T-helper 1 cell treated with Interleukin-12 subunit alpha and Interleukin-12 subunit beta and Interleukin-4 antibody, amounts not matched to agents 30 μg/mL and 1 μg/mL, for 36 hours (primary cell): ENCODE data around the gene YDJC.
"Not testable (repeated sequence)": the region's sequence is repeated elsewhere in the genome, so short reads cannot be mapped to it uniquely, and the experiment has no call there.

ENCODE experiments used
- H3K27ac Mint-ChIP-seq: one replicate; pipeline ENCODE4 v1.8.0; 2021; ENCODE audit warnings: mild to moderate bottlenecking, mixed read lengths
- H3K27me3 Mint-ChIP-seq: one replicate; pipeline ENCODE4 v1.8.0; 2021; ENCODE audit warnings: low read depth, mixed read lengths
- H3K36me3 Mint-ChIP-seq: one replicate; pipeline ENCODE4 v1.8.0; 2021; ENCODE audit warnings: low read depth, mixed read lengths
- H3K4me1 Mint-ChIP-seq: one replicate; pipeline ENCODE4 v1.8.0; 2021; ENCODE audit warnings: low read depth, mixed read lengths
- H3K4me3 Mint-ChIP-seq: one replicate; pipeline ENCODE4 v1.8.0; 2021; ENCODE audit warnings: mild to moderate bottlenecking, moderate library complexity, mixed read lengths
- H3K9me3 Mint-ChIP-seq: one replicate; pipeline ENCODE4 v1.8.0; 2021; ENCODE audit warnings: mixed read lengths

YDJC gene

DNA sequence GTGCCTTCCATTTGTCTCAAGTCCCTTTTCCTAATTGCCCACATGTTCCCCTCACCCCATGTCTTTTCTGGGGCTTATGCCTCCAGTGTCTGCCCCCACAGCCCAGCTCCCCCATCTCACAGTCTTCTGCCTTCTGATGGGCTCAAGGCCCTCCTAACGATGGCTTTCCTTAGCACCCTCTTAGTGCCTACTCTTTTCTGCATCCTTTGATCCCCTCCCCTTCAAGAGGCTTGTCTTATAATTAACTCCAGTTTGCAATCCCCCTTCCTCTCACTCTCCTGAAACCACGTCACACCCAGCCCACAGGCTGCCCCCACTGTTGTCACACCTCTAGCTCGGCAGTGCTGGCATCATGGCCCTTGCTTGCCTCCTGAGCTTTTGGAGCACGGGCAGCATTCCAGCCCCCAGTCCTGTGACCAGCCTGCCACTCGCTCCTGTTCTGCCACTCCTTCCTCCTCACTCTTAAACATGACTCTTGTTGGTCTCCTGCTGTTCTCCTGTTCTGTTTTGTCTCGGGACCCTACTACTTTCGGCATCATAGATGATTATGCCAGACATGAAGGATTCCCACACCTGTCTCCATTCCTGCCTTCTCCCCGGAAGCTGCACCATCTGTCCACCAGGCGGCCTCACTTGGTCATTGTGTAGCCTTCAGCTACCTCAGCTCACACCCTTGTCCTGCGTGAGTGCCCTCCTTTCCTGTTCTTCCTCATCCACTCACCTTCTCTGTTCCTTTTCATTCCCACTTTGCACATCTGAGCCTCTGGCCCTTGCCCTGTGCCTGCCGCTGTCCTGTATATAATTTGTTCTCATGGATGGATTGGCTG, 36.2 kb downstream of the YDJC start:
- H3K4me3 Mint-ChIP-seq: no peak overlapping the region
- no peak overlapping the region for H3K27ac Mint-ChIP-seq
- H3K4me1 Mint-ChIP-seq: peaks cover 28% of the 10 kb centered on the region
- no peaks in the 10 kb centered on the region for H3K27me3 Mint-ChIP-seq
- no peaks in the 10 kb centered on the region for H3K9me3 Mint-ChIP-seq
- H3K36me3 Mint-ChIP-seq: peaks cover 45% of the 10 kb centered on the region

DNA sequence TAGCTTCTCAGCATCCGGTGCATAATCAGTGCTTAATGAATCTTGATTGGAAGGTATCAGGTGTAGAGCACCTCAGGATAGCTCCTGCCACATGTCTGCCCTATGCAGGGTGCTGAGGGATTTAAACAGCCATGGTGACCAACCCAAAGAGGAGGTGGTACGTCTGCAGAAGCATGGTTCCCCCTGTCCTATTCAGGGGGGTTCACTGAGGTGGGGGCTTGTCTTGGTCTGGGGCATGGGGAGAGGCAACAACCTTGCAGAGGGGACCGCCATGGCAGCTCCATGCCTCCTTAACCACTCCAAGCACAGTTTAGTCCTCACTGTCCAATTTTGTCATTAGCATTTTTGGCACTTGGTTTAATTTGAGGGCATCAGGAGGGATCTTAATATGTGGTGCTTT, 37.4 kb downstream of the YDJC start:
- H3K4me1 Mint-ChIP-seq: peaks cover 34% of the 10 kb centered on the region
- no peak overlapping the region for H3K27ac Mint-ChIP-seq
- no peaks in the 10 kb centered on the region for H3K9me3 Mint-ChIP-seq
- no peak overlapping the region for H3K4me3 Mint-ChIP-seq
- H3K36me3 Mint-ChIP-seq: peaks cover 49% of the 10 kb centered on the region
- no peaks in the 10 kb centered on the region for H3K27me3 Mint-ChIP-seq

DNA sequence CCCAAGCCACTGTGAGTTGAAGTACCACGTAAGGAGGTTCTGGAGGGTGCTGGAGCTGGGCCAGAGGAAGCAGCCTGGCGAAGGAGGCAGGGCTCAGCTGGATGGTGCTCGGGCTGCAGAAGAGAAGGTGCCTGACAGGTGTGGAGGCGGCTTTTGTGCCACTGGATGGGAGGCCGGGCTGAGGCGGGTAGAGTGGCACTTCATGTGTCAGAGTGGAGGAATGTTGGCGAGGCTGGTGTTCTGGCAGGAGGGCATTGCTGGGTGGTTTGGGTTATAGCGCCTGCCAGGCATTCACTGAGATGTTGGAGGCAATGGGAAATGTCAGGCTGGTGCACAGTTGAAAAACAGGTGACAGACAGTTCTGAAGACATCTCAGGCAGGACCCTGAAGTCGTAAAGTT, 38.1 kb downstream of the YDJC start:
- Mint-ChIP-seq H3K4me3 (no peak overlapping the region), H3K27ac (no peak overlapping the region), H3K9me3 (no peaks in the 10 kb centered on the region), H3K4me1 (peaks cover 36% of the 10 kb centered on the region), H3K36me3 (peaks cover 46% of the 10 kb centered on the region), H3K27me3 (no peaks in the 10 kb centered on the region)

DNA sequence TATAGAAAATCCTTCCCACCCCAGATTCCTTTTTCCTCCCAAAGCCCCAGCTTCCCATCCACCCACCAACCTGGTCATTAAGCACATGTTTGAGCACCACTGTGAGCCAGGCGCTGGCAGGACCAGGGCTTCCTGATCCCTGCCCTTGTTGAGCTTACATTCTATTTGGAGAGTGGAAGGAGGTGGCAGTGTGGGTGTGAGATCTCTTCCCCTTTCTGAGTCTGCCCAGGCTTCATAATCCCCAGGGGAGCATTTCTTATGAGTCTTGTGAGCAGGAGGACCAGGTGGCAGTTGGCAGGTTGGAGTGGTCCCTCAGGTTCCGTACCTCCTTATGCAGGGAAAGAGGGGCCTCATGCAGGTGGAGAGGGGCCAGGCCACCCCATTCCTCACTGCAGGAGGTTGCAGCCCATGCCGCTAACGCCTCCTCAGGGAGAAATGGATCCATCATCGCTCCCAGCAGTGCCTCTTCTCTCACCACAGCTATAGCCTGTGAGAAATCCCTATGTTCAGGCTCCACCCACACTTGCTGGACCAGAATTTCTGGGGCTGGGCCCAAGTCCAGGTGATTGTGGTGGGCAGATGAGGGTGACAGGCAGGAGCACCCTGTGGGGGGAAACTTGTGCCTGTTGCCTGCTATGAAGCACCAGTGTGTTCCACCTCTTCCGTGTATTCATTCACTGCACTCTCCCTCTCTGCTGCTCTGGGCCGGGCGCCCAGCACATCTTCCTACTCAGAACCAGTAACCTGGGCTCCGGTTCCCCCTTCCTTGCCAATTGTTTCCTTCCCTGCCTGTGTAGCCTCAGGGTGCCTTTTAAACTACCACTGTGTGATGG, 38.8 kb downstream of the YDJC start:
- Mint-ChIP-seq H3K4me3 (no peak overlapping the region), H3K9me3 (no peaks in the 10 kb centered on the region), H3K27me3 (no peaks in the 10 kb centered on the region), H3K4me1 (peaks cover 36% of the 10 kb centered on the region), H3K27ac (peak overlapping the region; percentile 18), H3K36me3 (peaks cover 43% of the 10 kb centered on the region)

DNA sequence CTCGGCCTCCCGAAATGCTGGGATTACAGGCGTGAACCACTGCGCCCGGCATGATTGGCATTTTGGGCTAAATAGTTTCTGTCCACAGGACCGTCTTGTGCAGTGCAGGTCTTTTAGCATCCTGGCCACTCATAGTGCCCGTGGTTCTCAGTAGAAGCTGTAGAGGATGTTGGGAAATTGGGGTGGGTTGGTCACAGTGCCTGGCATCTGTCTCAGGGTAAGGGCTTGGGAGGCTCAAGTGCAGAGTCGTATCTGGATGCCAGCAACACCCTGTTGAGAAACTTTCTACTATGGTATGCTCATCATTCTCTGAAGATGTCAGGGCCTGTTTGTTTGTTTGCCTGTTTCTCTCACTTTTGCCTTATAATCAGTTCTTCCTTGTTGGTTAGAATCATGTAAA, 40.4 kb downstream of the YDJC start:
- Mint-ChIP-seq H3K27ac (peak overlapping the region; percentile 34), H3K27me3 (no peaks in the 10 kb centered on the region), H3K4me3 (no peak overlapping the region)

DNA sequence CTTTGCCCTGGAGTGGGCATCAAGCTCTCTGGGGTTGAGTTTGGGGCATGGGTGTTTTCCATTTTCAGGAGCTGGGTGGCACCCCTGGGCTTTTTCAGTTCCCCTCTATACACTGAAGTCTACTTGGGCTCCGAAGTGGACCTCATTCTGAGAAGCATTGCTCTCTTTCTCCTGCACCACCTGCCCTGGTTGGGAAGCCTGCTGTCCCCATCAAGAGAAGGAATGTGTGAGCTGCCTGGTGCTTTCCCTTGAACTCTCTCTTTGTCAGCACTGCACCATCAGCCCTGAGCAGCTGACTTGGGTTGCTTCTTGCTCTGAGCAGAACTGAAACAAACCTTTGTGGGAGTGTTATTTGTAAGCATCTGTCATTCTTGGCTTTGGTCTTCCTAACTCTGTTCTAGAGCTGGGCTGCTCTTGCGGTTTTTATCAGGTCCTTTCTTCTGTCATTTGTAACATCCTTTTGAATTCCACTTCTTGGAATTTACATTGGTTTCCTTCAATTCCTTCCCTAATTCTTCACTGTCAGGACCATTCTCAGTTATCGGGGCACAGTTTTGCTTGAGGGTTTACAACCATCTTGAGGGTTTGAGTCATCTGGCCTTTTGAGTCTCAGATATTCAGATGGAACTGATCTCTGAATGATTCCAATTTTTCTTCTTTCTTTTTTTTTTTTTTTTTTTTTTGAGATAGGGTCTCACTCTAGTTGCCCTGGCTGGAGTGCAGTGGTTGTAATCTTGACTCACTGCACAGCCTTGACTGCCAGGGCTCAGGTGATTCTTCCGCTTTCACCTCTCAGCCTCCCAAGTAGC, 41.8 kb downstream of the YDJC start:
- Mint-ChIP-seq H3K27me3 (no peaks in the 10 kb centered on the region), H3K4me1 (peaks cover 34% of the 10 kb centered on the region), H3K27ac (peak overlapping the region; percentile 91), H3K9me3 (no peaks in the 10 kb centered on the region), H3K4me3 (peak overlapping the region; percentile 51), H3K36me3 (peaks cover 15% of the 10 kb centered on the region)

More for the DNA sequence above, 40.4 kb downstream of the YDJC start:
- H3K9me3 Mint-ChIP-seq: no peaks in the 10 kb centered on the region
- peaks cover 29% of the 10 kb centered on the region for H3K36me3 Mint-ChIP-seq
- peaks cover 40% of the 10 kb centered on the region for H3K4me1 Mint-ChIP-seq

DNA sequence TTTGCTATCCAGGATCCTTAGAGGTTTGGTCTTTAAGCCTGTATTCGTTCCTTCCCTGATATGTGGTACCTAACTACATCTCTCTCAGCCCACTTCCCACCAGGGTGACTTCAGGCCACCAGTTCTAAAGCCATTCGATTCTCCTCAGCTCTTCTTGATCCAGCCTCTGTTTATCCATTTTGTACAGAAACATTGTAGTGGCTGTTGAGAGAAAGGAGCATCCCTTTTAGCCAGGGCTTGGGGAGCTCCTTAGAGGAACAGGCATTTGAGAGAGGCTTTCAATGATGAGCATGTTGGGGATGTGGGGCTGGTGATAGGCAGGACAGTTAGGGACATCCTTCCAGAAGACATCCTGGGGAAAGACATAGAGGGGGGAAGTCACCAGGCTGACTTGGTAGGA, 44.4 kb downstream of the YDJC start:
- Mint-ChIP-seq H3K27ac (no peak overlapping the region), H3K36me3 (peaks cover 10% of the 10 kb centered on the region), H3K9me3 (no peaks in the 10 kb centered on the region), H3K27me3 (no peaks in the 10 kb centered on the region), H3K4me3 (no peak overlapping the region), H3K4me1 (peaks cover 29% of the 10 kb centered on the region)

DNA sequence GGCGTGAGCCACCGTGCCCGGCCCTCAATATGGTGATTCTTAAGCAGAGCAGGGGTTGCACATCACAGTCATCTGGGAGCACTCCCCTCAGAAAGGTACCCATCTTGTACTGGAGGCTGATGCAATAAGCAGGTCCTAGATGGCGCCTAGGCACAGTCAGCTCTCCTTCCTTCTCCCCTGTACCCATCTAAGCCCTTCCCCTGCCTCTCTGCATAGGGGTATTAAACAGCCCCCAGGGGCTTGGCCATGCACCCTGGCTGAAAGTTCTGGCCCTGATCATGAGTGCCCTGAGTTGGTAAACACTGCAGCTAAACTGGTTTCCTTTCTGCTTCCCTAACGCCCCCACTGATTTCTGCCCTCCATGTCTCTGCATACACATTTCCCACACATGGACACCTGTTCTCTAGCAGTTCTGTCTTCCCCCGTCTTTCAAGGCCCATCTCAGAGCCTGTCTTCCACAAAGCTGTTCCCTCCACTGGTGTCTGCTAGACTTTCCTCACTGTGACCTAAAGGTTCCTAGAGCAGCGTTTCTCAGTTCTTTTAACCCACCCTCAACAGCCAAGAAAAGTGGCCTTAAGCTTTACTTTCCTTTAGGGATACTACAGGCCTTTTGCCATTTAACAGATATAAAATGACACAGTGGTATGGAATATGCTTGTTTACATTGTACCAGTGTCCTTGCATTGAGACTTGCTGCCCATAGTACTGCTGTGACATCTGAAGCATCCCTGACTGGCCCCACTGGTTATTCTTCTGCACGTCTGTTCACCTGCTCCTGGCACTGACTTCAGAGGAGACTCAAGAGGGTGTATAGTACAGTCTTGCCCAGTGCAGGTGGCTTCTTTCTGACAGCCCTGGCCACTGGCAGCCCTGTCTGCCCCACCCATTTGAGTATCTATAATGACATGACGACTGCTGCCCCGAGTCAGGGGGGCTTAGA, 46.8 kb downstream of the YDJC start:
- Mint-ChIP-seq H3K4me1 (peaks cover 23% of the 10 kb centered on the region), H3K27me3 (no peaks in the 10 kb centered on the region), H3K27ac (peak overlapping the region; percentile 23), H3K4me3 (no peak overlapping the region), H3K36me3 (peaks cover 6% of the 10 kb centered on the region), H3K9me3 (no peaks in the 10 kb centered on the region)

DNA sequence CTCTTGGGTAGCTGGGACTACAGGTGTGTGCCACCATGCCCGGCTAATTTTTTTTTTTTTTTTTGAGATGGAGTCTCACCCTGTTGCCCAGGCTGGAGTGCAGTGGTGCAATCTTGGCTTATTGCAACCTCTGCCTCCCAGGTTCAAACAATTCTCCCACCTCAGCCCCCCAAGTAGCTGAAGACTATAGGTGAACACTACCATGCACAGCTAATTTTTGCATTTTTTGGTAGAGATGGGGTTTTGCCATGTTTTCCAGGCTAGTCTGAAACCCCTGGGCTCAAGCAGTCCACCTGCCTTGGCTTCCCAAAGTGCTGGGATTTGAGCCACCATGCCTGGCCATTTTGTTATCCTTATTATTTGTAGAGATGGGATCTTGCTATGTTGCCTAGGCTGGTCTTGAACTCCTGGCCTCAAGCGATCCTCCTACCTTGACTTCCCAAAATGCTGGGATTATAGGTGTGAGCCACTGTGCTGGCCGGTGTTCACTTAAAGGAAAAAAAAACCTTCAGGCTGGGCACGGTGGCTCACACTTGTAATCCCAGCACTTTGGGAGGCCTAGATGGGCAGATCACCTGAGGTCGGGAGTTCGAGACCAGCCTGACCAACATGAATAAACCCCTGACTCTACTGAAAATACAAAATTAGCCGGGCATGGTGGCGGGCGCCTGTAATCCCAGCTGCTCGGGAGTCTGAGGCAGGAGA, 48.7 kb downstream of the YDJC start:
- H3K9me3 Mint-ChIP-seq, H3K27ac Mint-ChIP-seq, H3K36me3 Mint-ChIP-seq, H3K4me3 Mint-ChIP-seq, H3K27me3 Mint-ChIP-seq: not testable (repeated sequence)
- peaks cover 19% of the 10 kb centered on the region for H3K4me1 Mint-ChIP-seq

DNA sequence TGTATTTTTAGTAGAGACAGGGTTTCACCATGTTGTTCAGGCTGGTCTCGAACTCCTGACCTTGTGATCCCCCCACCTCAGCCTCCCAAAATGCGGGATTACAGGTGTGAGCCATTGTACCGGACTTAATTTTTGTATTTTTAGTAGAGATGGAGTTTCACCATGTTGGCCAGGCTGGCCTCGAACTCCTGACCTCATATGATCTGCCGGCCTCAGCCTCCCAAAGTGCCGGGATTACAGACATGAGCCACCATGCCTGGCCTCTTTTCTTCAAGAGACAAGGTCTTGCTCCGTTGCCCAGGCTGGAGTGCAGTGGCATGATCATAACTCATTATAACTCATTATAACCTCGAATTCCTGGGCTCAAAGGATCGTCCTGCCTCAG, 49.2 kb downstream of the YDJC start:
- H3K27ac Mint-ChIP-seq, H3K27me3 Mint-ChIP-seq, H3K9me3 Mint-ChIP-seq, H3K36me3 Mint-ChIP-seq, H3K4me3 Mint-ChIP-seq: not testable (repeated sequence)
- peaks cover 17% of the 10 kb centered on the region for H3K4me1 Mint-ChIP-seq

DNA sequence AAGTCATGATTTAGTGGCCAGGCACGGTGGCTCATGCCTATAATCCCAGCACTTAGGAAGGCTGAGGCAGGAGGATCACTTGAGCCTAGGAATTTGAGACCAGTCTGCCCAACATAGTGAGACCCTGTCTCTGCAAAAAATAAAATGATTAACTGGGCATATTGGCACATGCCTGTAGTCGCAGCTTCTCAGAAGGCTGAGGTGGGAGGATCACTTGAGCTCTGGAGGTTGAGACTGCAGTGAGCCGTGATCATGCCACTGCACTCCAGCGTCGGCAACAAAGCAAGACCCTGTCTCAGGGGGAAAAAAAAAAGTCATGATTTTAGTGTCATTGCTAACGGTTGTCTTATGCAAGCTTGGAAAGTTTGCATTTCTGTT, 50.4 kb downstream of the YDJC start:
- H3K9me3 Mint-ChIP-seq: no peaks in the 10 kb centered on the region
- no peak overlapping the region for H3K4me3 Mint-ChIP-seq
- H3K27ac Mint-ChIP-seq: no peak overlapping the region

More for the DNA sequence above, 50.4 kb downstream of the YDJC start:
- Mint-ChIP-seq H3K27me3 (no peaks in the 10 kb centered on the region), H3K36me3 (no peaks in the 10 kb centered on the region), H3K4me1 (peaks cover 12% of the 10 kb centered on the region)
